ENCODE measurements around the gene PRSS53.

PRSS53 gene

GRCh38 chr16:31073142-31073969 is 15.4 kb downstream of the PRSS53 start:
- peak overlapping the region; percentile 99 for H3K4me3 ChIP-seq (replicated peaks; ENCODE audit: low read depth, low read length)
- DNase-seq (ENCODE audit: low read depth) = peak; percentile 91
- no peak for TF ChIP-seq CTCF (IDR thresholded peaks at IDR 0.05; ENCODE audit: low read length, missing control alignments)

- no peak for TF ChIP-seq CTCF (IDR thresholded peaks at IDR 0.05; ENCODE audit: low read length, missing control alignments)
- peak; percentile 45 for DNase-seq (ENCODE audit: low read depth)
- H3K4me3 ChIP-seq (replicated peaks; ENCODE audit: low read depth, low read length) = peak overlapping the region; percentile 99
Observed at GRCh38 chr16:31072540-31073141, 16.1 kb downstream of the PRSS53 start.

- peak overlapping the region; percentile 99 for H3K4me3 ChIP-seq (replicated peaks; ENCODE audit: low read depth, low read length)
- no peak for TF ChIP-seq CTCF (IDR thresholded peaks at IDR 0.05; ENCODE audit: low read length, missing control alignments)
- peak; percentile 52 for DNase-seq (ENCODE audit: low read depth)
Observed at GRCh38 chr16:31071861-31072260, 16.9 kb downstream of the PRSS53 start.

GRCh38 chr16:31067342-31067741 is 21.4 kb downstream of the PRSS53 start:
- no peak for TF ChIP-seq CTCF (IDR thresholded peaks at IDR 0.05; ENCODE audit: low read length, missing control alignments)

GRCh38 chr16:31064882-31065461 is 23.8 kb downstream of the PRSS53 start:
- H3K4me3 ChIP-seq (replicated peaks; ENCODE audit: low read depth, low read length) = no peak overlapping the region
- DNase-seq (ENCODE audit: low read depth) = peak; percentile 90
- no peak for TF ChIP-seq CTCF (IDR thresholded peaks at IDR 0.05; ENCODE audit: low read length, missing control alignments)

More at GRCh38 chr16:31067342-31067741, 21.4 kb downstream of the PRSS53 start:
- H3K4me3 ChIP-seq (replicated peaks; ENCODE audit: low read depth, low read length) = no peak overlapping the region
- no peak for DNase-seq (ENCODE audit: low read depth)

GRCh38 chr16:31063843-31064611 is 24.7 kb downstream of the PRSS53 start:
- H3K4me3 ChIP-seq (replicated peaks; ENCODE audit: low read depth, low read length) = no peak overlapping the region
- DNase-seq (ENCODE audit: low read depth) = no peak
- no peak for TF ChIP-seq CTCF (IDR thresholded peaks at IDR 0.05; ENCODE audit: low read length, missing control alignments)

Measured in fibroblast of pulmonary artery (primary cell).